ENCODE measurements around the gene NWD2.

DNA sequence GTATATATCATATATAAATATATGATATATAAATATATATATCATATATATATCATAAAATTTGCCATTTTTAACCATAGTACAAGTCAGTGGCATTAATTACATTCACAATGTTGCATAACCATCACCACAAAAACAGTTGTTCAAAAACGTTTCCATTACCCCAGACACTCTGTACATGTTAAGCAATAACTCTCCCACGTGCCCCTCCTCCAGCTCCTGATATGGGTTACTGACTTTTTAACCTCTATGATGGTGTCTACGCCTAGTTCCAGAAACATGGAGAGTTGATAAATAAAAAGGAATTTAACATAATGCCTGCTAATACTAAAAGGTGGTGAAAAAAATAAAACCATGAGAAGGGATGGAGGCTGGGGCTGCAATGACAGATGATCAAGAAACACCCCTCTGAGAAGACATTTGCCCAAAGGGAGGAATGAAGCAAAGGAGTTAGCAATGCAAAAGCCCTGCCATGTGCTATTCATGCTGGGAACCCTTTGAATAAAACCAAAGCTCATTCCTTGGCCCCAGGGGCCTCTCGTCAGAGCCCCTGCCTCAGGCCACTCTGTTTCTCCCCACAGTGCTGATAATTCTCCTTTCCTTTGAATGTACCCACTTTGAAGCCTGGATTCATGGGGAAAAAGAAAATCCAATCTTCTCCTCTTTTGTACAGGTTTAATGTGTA is 144.3 kb downstream of the NWD2 start:
- TF ChIP-seq, protein P1, sequence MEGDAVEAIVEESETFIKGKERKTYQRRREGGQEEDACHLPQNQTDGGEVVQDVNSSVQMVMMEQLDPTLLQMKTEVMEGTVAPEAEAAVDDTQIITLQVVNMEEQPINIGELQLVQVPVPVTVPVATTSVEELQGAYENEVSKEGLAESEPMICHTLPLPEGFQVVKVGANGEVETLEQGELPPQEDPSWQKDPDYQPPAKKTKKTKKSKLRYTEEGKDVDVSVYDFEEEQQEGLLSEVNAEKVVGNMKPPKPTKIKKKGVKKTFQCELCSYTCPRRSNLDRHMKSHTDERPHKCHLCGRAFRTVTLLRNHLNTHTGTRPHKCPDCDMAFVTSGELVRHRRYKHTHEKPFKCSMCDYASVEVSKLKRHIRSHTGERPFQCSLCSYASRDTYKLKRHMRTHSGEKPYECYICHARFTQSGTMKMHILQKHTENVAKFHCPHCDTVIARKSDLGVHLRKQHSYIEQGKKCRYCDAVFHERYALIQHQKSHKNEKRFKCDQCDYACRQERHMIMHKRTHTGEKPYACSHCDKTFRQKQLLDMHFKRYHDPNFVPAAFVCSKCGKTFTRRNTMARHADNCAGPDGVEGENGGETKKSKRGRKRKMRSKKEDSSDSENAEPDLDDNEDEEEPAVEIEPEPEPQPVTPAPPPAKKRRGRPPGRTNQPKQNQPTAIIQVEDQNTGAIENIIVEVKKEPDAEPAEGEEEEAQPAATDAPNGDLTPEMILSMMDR (IDR thresholded peaks at IDR 0.05 in 2 of 3, conservative IDR thresholded peaks at IDR 0.05 in 1 of 3; ENCODE audit: control insufficient read depth in 2 of 3, extremely low read depth in 1 of 3, insufficient read depth in 1 of 3, low read depth in 3 of 3, low read length in 3 of 3): no peak
- TF ChIP-seq ASH2L (IDR thresholded peaks at IDR 0.05; ENCODE audit: borderline replicate concordance, low read depth): no peak
- TF ChIP-seq SMAD5 (IDR thresholded peaks at IDR 0.05; ENCODE audit: low read depth): no peak
- no peak for TF ChIP-seq POLR2AphosphoS5 (IDR thresholded peaks at IDR 0.05; ENCODE audit: low read length)
- no peak for TF ChIP-seq LARP7 (IDR thresholded peaks at IDR 0.05)
- TF ChIP-seq YY1 (IDR thresholded peaks at IDR 0.05; ENCODE audit: low read depth, low read length): no peak
- TF ChIP-seq CBX3 (IDR thresholded peaks at IDR 0.05; ENCODE audit: borderline replicate concordance, low read depth): no peak
